ENCODE results near the gene CSGALNACT2. TPM values are rescaled to one million over a fixed set of nuclear protein-coding genes. Genes with fewer than 3 reads are reported as not detected.

CSGALNACT2 gene
- total and polyA plus RNA-seq, 10 of the 15 experiments (the other 5 are each of a cell fraction or from before 2014, with no cell fraction given), result 2.5 to 12.6 (median 8.7) TPM

DNA sequence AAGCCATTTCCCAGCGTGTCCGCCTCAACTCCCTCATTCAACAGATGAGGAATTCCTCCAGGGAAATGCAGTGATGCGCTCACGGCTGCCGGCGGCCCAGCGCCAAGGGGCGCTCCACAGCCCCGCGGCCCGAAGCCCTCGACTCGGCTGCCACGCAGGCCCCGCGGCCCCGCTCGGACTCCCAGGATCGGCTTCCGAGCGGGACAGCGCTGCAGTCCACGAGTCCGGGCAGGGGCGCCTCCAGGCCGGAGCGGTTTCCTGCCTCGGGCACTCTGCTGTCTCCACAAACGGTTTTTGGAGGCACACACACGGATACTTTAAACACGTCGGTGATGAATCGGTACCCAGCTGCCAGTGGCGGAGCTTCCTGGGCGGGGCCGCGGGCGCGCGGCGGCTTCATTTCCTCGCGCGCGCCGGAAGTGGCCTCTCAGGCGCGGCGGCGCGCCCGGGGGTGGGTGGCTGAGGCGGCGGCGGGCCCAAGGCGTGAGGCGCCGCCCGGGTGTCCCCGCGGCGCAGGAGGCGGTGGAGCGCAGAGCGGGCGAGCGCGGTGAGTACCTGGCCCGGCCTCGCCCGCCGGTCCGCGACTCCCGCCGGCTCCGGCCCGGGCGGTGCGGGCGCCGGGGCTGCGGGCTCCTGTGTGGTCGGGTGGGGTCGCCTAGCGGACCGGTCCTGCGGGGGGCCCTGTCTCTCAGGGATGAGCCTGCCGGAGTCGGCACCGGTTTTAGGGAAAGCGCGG is at the start of gene CSGALNACT2 (continued):
- TF ChIP-seq BACH1 (IDR thresholded peaks at IDR 0.05; ENCODE audit: borderline replicate concordance), result peak; percentile 77
- TF ChIP-seq TCF12 (IDR thresholded peaks at IDR 0.05; ENCODE audit: low read depth, low read length), result 0 out of 2 replicates have a peak, but pooled peaks have one; percentile 22
- TF ChIP-seq CEBPZ (IDR thresholded peaks at IDR 0.05; ENCODE audit: low read depth, low read length), result no peak
- TF ChIP-seq NFYA (IDR thresholded peaks at IDR 0.05; ENCODE audit: borderline replicate concordance, low read depth, low read length), result no peak
- TF ChIP-seq IRF3 (IDR thresholded peaks at IDR 0.05), result 0 out of 2 replicates have a peak, but pooled peaks have one; percentile 37
- TF ChIP-seq, protein P1, sequence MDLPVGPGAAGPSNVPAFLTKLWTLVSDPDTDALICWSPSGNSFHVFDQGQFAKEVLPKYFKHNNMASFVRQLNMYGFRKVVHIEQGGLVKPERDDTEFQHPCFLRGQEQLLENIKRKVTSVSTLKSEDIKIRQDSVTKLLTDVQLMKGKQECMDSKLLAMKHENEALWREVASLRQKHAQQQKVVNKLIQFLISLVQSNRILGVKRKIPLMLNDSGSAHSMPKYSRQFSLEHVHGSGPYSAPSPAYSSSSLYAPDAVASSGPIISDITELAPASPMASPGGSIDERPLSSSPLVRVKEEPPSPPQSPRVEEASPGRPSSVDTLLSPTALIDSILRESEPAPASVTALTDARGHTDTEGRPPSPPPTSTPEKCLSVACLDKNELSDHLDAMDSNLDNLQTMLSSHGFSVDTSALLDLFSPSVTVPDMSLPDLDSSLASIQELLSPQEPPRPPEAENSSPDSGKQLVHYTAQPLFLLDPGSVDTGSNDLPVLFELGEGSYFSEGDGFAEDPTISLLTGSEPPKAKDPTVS (IDR thresholded peaks at IDR 0.05; ENCODE audit: low read depth, low read length), result no peak
- no peak for TF ChIP-seq SIX5 (IDR thresholded peaks at IDR 0.05; ENCODE audit: low read depth, low read length, severe bottlenecking)
- no peak for TF ChIP-seq SREBF1 (IDR thresholded peaks at IDR 0.05; ENCODE audit: low read length)
- TF ChIP-seq FOXM1 (IDR thresholded peaks at IDR 0.05; ENCODE audit: low read depth, low read length), result no peak
- TF ChIP-seq ZSCAN29 (IDR thresholded peaks at IDR 0.05), result peak; percentile 76; the same call in 1 of the 2 replicates
- TF ChIP-seq YY1 (IDR thresholded peaks at IDR 0.05; ENCODE audit: low read depth, low read length), result peak; percentile 26; the same call in 1 of the 2 replicates
- TF ChIP-seq SRF (IDR thresholded peaks at IDR 0.05; ENCODE audit: low read depth in 2 of 2, low read length in 2 of 2), result peak in 1 of 2 experiments; percentile 35; a peak in 1 of 4 replicates
- no peak for TF ChIP-seq ESRRA (IDR thresholded peaks at IDR 0.05; ENCODE audit: low read length)
- TF ChIP-seq ETV6 (conservative IDR thresholded peaks at IDR 0.05 in 1 of 2, IDR thresholded peaks at IDR 0.05 in 1 of 2; ENCODE audit: borderline replicate concordance in 1 of 2, low read depth in 1 of 2), result 0 out of 4 replicates have a peak, but pooled peaks of 1 of the 2 experiments have one; percentile 52
- 0 out of 2 replicates have a peak, but pooled peaks have one; percentile 38 for TF ChIP-seq CREB1 (IDR thresholded peaks at IDR 0.05; ENCODE audit: low read depth)
- TF ChIP-seq ZBTB11 (CRISPR knock-in tag; IDR thresholded peaks at IDR 0.05), result no peak
- TF ChIP-seq MEF2A (IDR thresholded peaks at IDR 0.05; ENCODE audit: insufficient read depth, low read depth, low read length), result no peak
- peak; percentile 75 for TF ChIP-seq POLR2AphosphoS5 (IDR thresholded peaks at IDR 0.05; ENCODE audit: low read length)
- TF ChIP-seq CBFB (IDR thresholded peaks at IDR 0.05; ENCODE audit: low read depth), result no peak
